ENCODE measurements around the gene SWT1. TPM values are rescaled to one million over a fixed set of nuclear protein-coding genes. Genes with fewer than 3 reads are reported as not detected.

Gene SWT1
- total and polyA plus RNA-seq, 9 of the 15 experiments (the other 6 are each of a cell fraction or from before 2014, with no cell fraction given): 1.5 to 3.4 (median 2.3) TPM

- TF ChIP-seq ZC3H8 (IDR thresholded peaks at IDR 0.05): no peak
- TF ChIP-seq SMAD1 (IDR thresholded peaks at IDR 0.05; ENCODE audit: low read depth, low read length, partially characterized antibody): no peak
- peak; percentile 15 for TF ChIP-seq PRDM10 (IDR thresholded peaks at IDR 0.05; ENCODE audit: partially characterized antibody)
- TF ChIP-seq TSHZ1 (CRISPR knock-in tag; IDR thresholded peaks at IDR 0.05): no peak
- no peak for TF ChIP-seq FOS (IDR thresholded peaks at IDR 0.05; ENCODE audit: extremely low read depth, insufficient read length)
- TF ChIP-seq FOSL1 (tag; conservative IDR thresholded peaks at IDR 0.05): peak; percentile 90
- no peak for TF ChIP-seq E2F1 (CRISPR knock-in tag; IDR thresholded peaks at IDR 0.05)
- TF ChIP-seq ATF3 (IDR thresholded peaks at IDR 0.05): peak; percentile 56; the same call in 1 of the 2 replicates
- no peak for TF ChIP-seq ATF3 (CRISPR knock-in tag; conservative IDR thresholded peaks at IDR 0.05)
- no peak for TF ChIP-seq USF1 (CRISPR knock-in tag; IDR thresholded peaks at IDR 0.05)
- no peak for TF ChIP-seq ZSCAN32 (CRISPR knock-in tag; IDR thresholded peaks at IDR 0.05)
- 0 out of 2 replicates have a peak, but pooled peaks have one; percentile 35 for TF ChIP-seq SMARCA4 (IDR thresholded peaks at IDR 0.05)
- TF ChIP-seq SMARCE1 (IDR thresholded peaks at IDR 0.05): peak; percentile 18; the same call in 1 of the 2 replicates
- TF ChIP-seq ZNF121 (CRISPR knock-in tag; conservative IDR thresholded peaks at IDR 0.05): peak; percentile 92
- TF ChIP-seq NCOA2 (IDR thresholded peaks at IDR 0.05; ENCODE audit: partially characterized antibody in 2 of 2): no peak
- no peak for TF ChIP-seq ZFX (CRISPR knock-in tag; IDR thresholded peaks at IDR 0.05)
- TF ChIP-seq ZNF551 (CRISPR knock-in tag; IDR thresholded peaks at IDR 0.05): no peak
Measured at GRCh38 chr1:185244015-185244747, 87.2 kb downstream of the SWT1 start (continued).
